ENCODE data around the gene TMEM219.
"Not testable (repeated sequence)": the region's sequence is repeated elsewhere in the genome, so short reads cannot be mapped to it uniquely, and the experiment has no call there.

TMEM219 gene

GRCh38 chr16:29951625-29952365 is 10.1 kb upstream of the TMEM219 start:
- no peak for DNase-seq

- no peak for DNase-seq
Observed at GRCh38 chr16:29958756-29959155, 3.1 kb upstream of the TMEM219 start.

- DNase-seq: no peak
Observed at GRCh38 chr16:29959293-29959692, 2.6 kb upstream of the TMEM219 start.

- not testable (repeated sequence) for DNase-seq
Observed at GRCh38 chr16:29959821-29960220, 2.1 kb upstream of the TMEM219 start.

- no peak for DNase-seq
Observed at GRCh38 chr16:29961127-29961478, 776 bp upstream of the TMEM219 start.

GRCh38 chr16:29962344-29962994 is 590 bp downstream of the TMEM219 start:
- DNase-seq: no peak

GRCh38 chr16:29963021-29963743 is 1.3 kb downstream of the TMEM219 start:
- no peak for DNase-seq

GRCh38 chr16:29968205-29968604 is 6.3 kb downstream of the TMEM219 start:
- no peak for DNase-seq

GRCh38 chr16:29971304-29971703 is 9.4 kb downstream of the TMEM219 start:
- no peak for DNase-seq

- DNase-seq: no peak
Observed at GRCh38 chr16:29972500-29972899, 10.6 kb downstream of the TMEM219 start.

GRCh38 chr16:29972992-29973383 is 11.1 kb downstream of the TMEM219 start:
- DNase-seq: no peak

- DNase-seq: peak; percentile 97 to 99
Observed at GRCh38 chr16:29973384-29974246, 11.7 kb downstream of the TMEM219 start, which contains the start of gene TAOK2. TAOK2 (plus strand) TSS chr16:29973868; CDS start chr16:29977773, 3,905 bp downstream.

GRCh38 chr16:29974291-29975133 is 12.6 kb downstream of the TMEM219 start:
- DNase-seq: no peak

- DNase-seq: no peak
Observed at GRCh38 chr16:29975134-29975538, 13.3 kb downstream of the TMEM219 start.

- DNase-seq: no peak
Observed at GRCh38 chr16:29975811-29976511, 14.1 kb downstream of the TMEM219 start.

GRCh38 chr16:29977063-29977825 is 15.4 kb downstream of the TMEM219 start:
- no peak for DNase-seq

GRCh38 chr16:29978081-29978480 is 16.2 kb downstream of the TMEM219 start:
- no peak for DNase-seq

GRCh38 chr16:29978564-29979270 is 16.8 kb downstream of the TMEM219 start:
- no peak for DNase-seq

- no peak for DNase-seq
Observed at GRCh38 chr16:29982560-29983419, 20.9 kb downstream of the TMEM219 start.
